BLaER1 treated with 17β-estradiol and CSF1 and Interleukin-3, amounts not matched to agents 10 nM and 100 nM (cell line): ENCODE results near the gene MEA1.

Experiments
- H3K27ac ChIP-seq, 11 experiments: shearing (Covaris generic); formaldehyde crosslinking; 2 replicates each; pipeline ENCODE4 v1.8.1; 2022
- H3K27me3 ChIP-seq, 11 experiments: shearing (Covaris generic); formaldehyde crosslinking; 2 replicates each; pipeline ENCODE4 v1.8.1; 2022
- H3K36me3 ChIP-seq, 11 experiments: shearing (Covaris generic); formaldehyde crosslinking; 2 replicates each; pipeline ENCODE4 v1.8.1; 2022
- H3K4me1 ChIP-seq, 10 experiments: shearing (Covaris generic); formaldehyde crosslinking; 2 replicates each; pipeline ENCODE4 v1.8.1; 2022
- H3K4me2 ChIP-seq, 11 experiments: shearing (Covaris generic); formaldehyde crosslinking; 2 replicates each; pipeline ENCODE4 v1.8.1; 2022
- H3K4me3 ChIP-seq, 10 experiments: shearing (Covaris generic); formaldehyde crosslinking; 2 replicates each; pipeline ENCODE4 v1.8.1; 2022
- H3K9ac ChIP-seq, 11 experiments: shearing (Covaris generic); formaldehyde crosslinking; 2 replicates each; pipeline ENCODE4 v1.8.1; 2022
- H3K9me3 ChIP-seq, 11 experiments: shearing (Covaris generic); formaldehyde crosslinking; replicated peaks in 1 of 11; 2 replicates each; pipeline ENCODE4 v1.8.1; 2022
- H4K20me1 ChIP-seq, 11 experiments: shearing (Covaris generic); formaldehyde crosslinking; 2 replicates each; pipeline ENCODE4 v1.8.1; 2022
- Cebpa-rat ChIP-seq, 11 experiments: shearing (Covaris generic); IDR thresholded peaks; 2 replicates each; pipeline ENCODE4 v1.8.1; 2022

The MEA1 gene

GRCh38 chr6:42974919-42975505, 38.7 kb downstream of the MEA1 start:
- Histone ChIP-seq H3K9ac (no peak overlapping the region), H3K4me1 (peaks cover 35 to 58% (median 50%) of the 10 kb centered on the region in 10 experiments), H3K36me3 (peaks cover 11 to 41% (median 29%) of the 10 kb centered on the region in 11 experiments; a peak in 19 of 22 replicates), H3K27me3 (no peaks in the 10 kb centered on the region), H3K4me3 (no peak overlapping the region), H3K27ac (no peak overlapping the region), H4K20me1 (peaks cover 0 to 34% (median 15%) of the 10 kb centered on the region in 11 experiments; a peak in 11 of 22 replicates), H3K9me3 (no peaks in the 10 kb centered on the region), H3K4me2 (peak overlapping the region in 8 of 11 experiments; percentile 4 to 99 (median 92); a peak in 5 of 22 replicates)
- no peak for TF ChIP-seq Cebpa-rat (IDR thresholded peaks at IDR 0.05)

- H3K4me1 ChIP-seq, result peaks cover 28 to 57% (median 43%) of the 10 kb centered on the region in 10 experiments
Observed at GRCh38 chr6:42973926-42974325, 39.8 kb downstream of the MEA1 start.

GRCh38 chr6:42971746-42972327, 41.9 kb downstream of the MEA1 start:
- H3K27ac ChIP-seq, result peak overlapping the region in 5 of 11 experiments; percentile 4 to 60 (median 45); a peak in 9 of 22 replicates

More at GRCh38 chr6:42973926-42974325, 39.8 kb downstream of the MEA1 start:
- TF ChIP-seq Cebpa-rat (IDR thresholded peaks at IDR 0.05), result no peak
- H3K4me2 ChIP-seq, result no peak overlapping the region
- no peak overlapping the region for H3K9ac ChIP-seq
- H3K9me3 ChIP-seq, result no peaks in the 10 kb centered on the region
- no peaks in the 10 kb centered on the region for H3K27me3 ChIP-seq
- no peak overlapping the region for H3K4me3 ChIP-seq
- no peak overlapping the region for H3K27ac ChIP-seq
- H3K36me3 ChIP-seq, result peaks cover 20 to 52% (median 40%) of the 10 kb centered on the region in 11 experiments; a peak in 21 of 22 replicates
- peaks cover 0 to 34% (median 15%) of the 10 kb centered on the region in 11 experiments; a peak in 11 of 22 replicates for H4K20me1 ChIP-seq

GRCh38 chr6:42970871-42971612, 42.7 kb downstream of the MEA1 start:
- H3K27ac ChIP-seq, result peak overlapping the region in 8 of 11 experiments; percentile 4 to 60 (median 30); a peak in 11 of 22 replicates
- no peaks in the 10 kb centered on the region for H3K27me3 ChIP-seq
- peaks cover 45 to 81% (median 60%) of the 10 kb centered on the region in 11 experiments for H3K36me3 ChIP-seq
- H3K9ac ChIP-seq, result peak overlapping the region in 2 of 11 experiments; percentile 20 to 30; a peak in 2 of 22 replicates
- no peak overlapping the region for H3K4me3 ChIP-seq
- H4K20me1 ChIP-seq, result peaks cover 0 to 47% (median 13%) of the 10 kb centered on the region in 11 experiments; a peak in 9 of 22 replicates
- TF ChIP-seq Cebpa-rat (IDR thresholded peaks at IDR 0.05), result no peak
- peaks cover 10 to 57% (median 36%) of the 10 kb centered on the region in 10 experiments; a peak in 16 of 20 replicates for H3K4me1 ChIP-seq
- peak overlapping the region in 7 of 11 experiments; percentile 12 to 73 (median 64); a peak in 13 of 22 replicates for H3K4me2 ChIP-seq
- no peaks in the 10 kb centered on the region for H3K9me3 ChIP-seq

More at GRCh38 chr6:42971746-42972327, 41.9 kb downstream of the MEA1 start:
- H3K4me1 ChIP-seq, result peaks cover 14 to 58% (median 37%) of the 10 kb centered on the region in 10 experiments; a peak in 19 of 20 replicates
- no peak overlapping the region for H3K4me3 ChIP-seq
- H3K36me3 ChIP-seq, result peaks cover 39 to 73% (median 53%) of the 10 kb centered on the region in 11 experiments
- H3K9ac ChIP-seq, result no peak overlapping the region
- TF ChIP-seq Cebpa-rat (IDR thresholded peaks at IDR 0.05), result no peak
- H4K20me1 ChIP-seq, result peaks cover 0 to 40% (median 13%) of the 10 kb centered on the region in 11 experiments; a peak in 8 of 22 replicates
- H3K9me3 ChIP-seq, result no peaks in the 10 kb centered on the region
- peak overlapping the region in 7 of 11 experiments; percentile 12 to 73 (median 64); a peak in 13 of 22 replicates for H3K4me2 ChIP-seq
- H3K27me3 ChIP-seq, result no peaks in the 10 kb centered on the region

- no peak overlapping the region for H3K4me3 ChIP-seq
- H3K9ac ChIP-seq, result 0 out of 22 replicates have a peak overlapping the region, but pooled peaks of 1 of the 11 experiments have one; percentile 12
- H3K27ac ChIP-seq, result peak overlapping the region in 2 of 11 experiments; percentile 3 to 60; a peak in 2 of 22 replicates
- no peak for TF ChIP-seq Cebpa-rat (IDR thresholded peaks at IDR 0.05)
- H3K27me3 ChIP-seq, result no peaks in the 10 kb centered on the region
- no peak overlapping the region for H3K4me2 ChIP-seq
- peaks cover 0 to 56% (median 13%) of the 10 kb centered on the region in 11 experiments; a peak in 9 of 22 replicates for H4K20me1 ChIP-seq
- peaks cover 54 to 91% (median 70%) of the 10 kb centered on the region in 11 experiments for H3K36me3 ChIP-seq
- peaks cover 0 to 52% (median 31%) of the 10 kb centered on the region in 10 experiments; a peak in 15 of 20 replicates for H3K4me1 ChIP-seq
- no peaks in the 10 kb centered on the region for H3K9me3 ChIP-seq
Observed at GRCh38 chr6:42969934-42970333, 43.8 kb downstream of the MEA1 start.

- peak overlapping the region in 3 of 11 experiments; percentile 12 to 45 (median 16); a peak in 2 of 22 replicates for H3K9ac ChIP-seq
- peaks cover 0 to 52% (median 31%) of the 10 kb centered on the region in 10 experiments; a peak in 15 of 20 replicates for H3K4me1 ChIP-seq
- H3K9me3 ChIP-seq, result no peaks in the 10 kb centered on the region
- no peak for TF ChIP-seq Cebpa-rat (IDR thresholded peaks at IDR 0.05)
- H4K20me1 ChIP-seq, result peaks cover 0 to 61% (median 14%) of the 10 kb centered on the region in 11 experiments; a peak in 10 of 22 replicates
- H3K36me3 ChIP-seq, result peaks cover 56 to 92% (median 71%) of the 10 kb centered on the region in 11 experiments
- H3K27ac ChIP-seq, result peak overlapping the region in 2 of 11 experiments; percentile 13 to 60; a peak in 2 of 22 replicates
- no peaks in the 10 kb centered on the region for H3K27me3 ChIP-seq
- H3K4me2 ChIP-seq, result no peak overlapping the region
- H3K4me3 ChIP-seq, result no peak overlapping the region
Observed at GRCh38 chr6:42969431-42969830, 44.3 kb downstream of the MEA1 start.

- Histone ChIP-seq H3K27me3 (no peaks in the 10 kb centered on the region), H4K20me1 (peaks cover 0 to 63% (median 13%) of the 10 kb centered on the region in 11 experiments; a peak in 10 of 22 replicates), H3K9ac (peak overlapping the region in 3 of 11 experiments; percentile 12 to 45 (median 18); a peak in 2 of 22 replicates), H3K4me2 (no peak overlapping the region), H3K36me3 (peaks cover 60 to 93% (median 72%) of the 10 kb centered on the region in 11 experiments), H3K4me3 (no peak overlapping the region), H3K4me1 (peaks cover 0 to 52% (median 31%) of the 10 kb centered on the region in 10 experiments; a peak in 15 of 20 replicates), H3K9me3 (no peaks in the 10 kb centered on the region), H3K27ac (no peak overlapping the region)
- no peak for TF ChIP-seq Cebpa-rat (IDR thresholded peaks at IDR 0.05)
Observed at GRCh38 chr6:42968783-42969182, 45.0 kb downstream of the MEA1 start.

- H3K9me3 ChIP-seq, result no peaks in the 10 kb centered on the region
- no peak overlapping the region for H3K27ac ChIP-seq
- no peaks in the 10 kb centered on the region for H3K27me3 ChIP-seq
- no peak for TF ChIP-seq Cebpa-rat (IDR thresholded peaks at IDR 0.05)
- H3K9ac ChIP-seq, result peak overlapping the region in 2 of 11 experiments; percentile 12 to 18; a peak in 1 of 22 replicates
- H3K36me3 ChIP-seq, result peaks cover 59 to 91% (median 71%) of the 10 kb centered on the region in 11 experiments
- peaks cover 0 to 58% (median 13%) of the 10 kb centered on the region in 11 experiments; a peak in 10 of 22 replicates for H4K20me1 ChIP-seq
- no peak overlapping the region for H3K4me3 ChIP-seq
- H3K4me2 ChIP-seq, result no peak overlapping the region
- H3K4me1 ChIP-seq, result peaks cover 0 to 52% (median 31%) of the 10 kb centered on the region in 10 experiments; a peak in 15 of 20 replicates
Observed at GRCh38 chr6:42968126-42968701, 45.5 kb downstream of the MEA1 start.
